Skeletal muscle tissue (tissue), 4 donors: ENCODE measurements around the gene PALLD. TPM values are rescaled to one million over a fixed set of nuclear protein-coding genes. Genes with fewer than 3 reads are reported as not detected.
A peak's percentile ranks its signal among the peaks of the same experiment; 100 is the strongest.

Experiments used
- H3K27ac ChIP-seq: one replicate; pipeline ENCODE4 v1.7.0; 2013; ENCODE audit warnings: mild to moderate bottlenecking, low read depth, low read length, inconsistent platforms
- H3K27me3 ChIP-seq, 3 donors: one replicate each; pipeline ENCODE4 v1.7.0; 2013; ENCODE audit warnings: low read length in 3 of 3; ENCODE audit not compliant: control insufficient read depth in 3 of 3, insufficient read depth in 3 of 3
- H3K36me3 ChIP-seq, 3 donors: one replicate each; pipeline ENCODE4 v1.7.0; 2013; ENCODE audit warnings: low read length in 3 of 3; ENCODE audit not compliant: control insufficient read depth in 3 of 3, insufficient read depth in 3 of 3
- H3K4me1 ChIP-seq, 3 donors: one replicate each; pipeline ENCODE4 v1.7.0; 2013; ENCODE audit warnings: low read length in 3 of 3, mild to moderate bottlenecking in 3 of 3; ENCODE audit not compliant: control insufficient read depth in 3 of 3, insufficient read depth in 3 of 3
- H3K4me3 ChIP-seq, 3 donors: one replicate each; pipeline ENCODE4 v1.7.0; 2013; ENCODE audit warnings: low read length in 3 of 3
- H3K9ac ChIP-seq, 3 donors: one replicate each; pipeline ENCODE4 v1.7.0; 2013; ENCODE audit warnings: low read length in 3 of 3, mild to moderate bottlenecking in 3 of 3, moderate library complexity in 2 of 3, low read depth in 1 of 3
- H3K9me3 ChIP-seq, 3 donors: one replicate each; pipeline ENCODE4 v1.7.0; 2013; ENCODE audit warnings: low read length in 3 of 3; ENCODE audit not compliant: control insufficient read depth in 3 of 3
- total RNA-seq: library from RNA; depleted of rRNA; stranded (reverse); fragments of >200 nt; gene quantifications from one replicate; pipeline ENCODE4 v1.2.3, GENCODE V29; 2014
- donor health status: Osteomylitis.

The PALLD gene
- total RNA-seq, 1 donor from 2014 or later, result 140 TPM

GRCh38 chr4:168751263-168752225, 254.7 kb downstream of the PALLD start:
- Histone ChIP-seq H3K9me3 (no peaks in the 10 kb centered on the region), H3K9ac (no peak overlapping the region), H3K27me3 (no peaks in the 10 kb centered on the region), H3K27ac (peak overlapping the region; percentile 14), H3K36me3 (no peaks in the 10 kb centered on the region), H3K4me3 (no peak overlapping the region), H3K4me1 (peaks cover 4 to 5% (median 5%) of the 10 kb centered on the region in 3 donors)

GRCh38 chr4:168755598-168756477, 259.0 kb downstream of the PALLD start:
- Histone ChIP-seq H3K4me3 (no peak overlapping the region), H3K9ac (no peak overlapping the region), H3K9me3 (no peaks in the 10 kb centered on the region), H3K4me1 (peaks cover 4 to 17% (median 10%) of the 10 kb centered on the region in 3 donors), H3K36me3 (no peaks in the 10 kb centered on the region), H3K27ac (no peak overlapping the region), H3K27me3 (no peaks in the 10 kb centered on the region)

- H3K36me3 ChIP-seq, result no peaks in the 10 kb centered on the region
Observed at GRCh38 chr4:168757500-168757899, 260.6 kb downstream of the PALLD start.

GRCh38 chr4:168758351-168758876, 261.6 kb downstream of the PALLD start:
- H3K4me3 ChIP-seq, result no peak overlapping the region
- peak overlapping the region; percentile 31 for H3K27ac ChIP-seq

More at GRCh38 chr4:168757500-168757899, 260.6 kb downstream of the PALLD start:
- Histone ChIP-seq H3K4me1 (peaks cover 0 to 12% (median 4%) of the 10 kb centered on the region in 3 donors), H3K27me3 (no peaks in the 10 kb centered on the region), H3K9me3 (no peaks in the 10 kb centered on the region), H3K9ac (no peak overlapping the region), H3K27ac (peak overlapping the region; percentile 31), H3K4me3 (no peak overlapping the region)

GRCh38 chr4:168759321-168759720, 262.5 kb downstream of the PALLD start:
- Histone ChIP-seq H3K9ac (no peak overlapping the region), H3K27me3 (no peaks in the 10 kb centered on the region), H3K4me3 (no peak overlapping the region), H3K36me3 (no peaks in the 10 kb centered on the region), H3K27ac (no peak overlapping the region), H3K9me3 (no peaks in the 10 kb centered on the region), H3K4me1 (peaks cover 0 to 12% (median 4%) of the 10 kb centered on the region in 3 donors)

More at GRCh38 chr4:168758351-168758876, 261.6 kb downstream of the PALLD start:
- Histone ChIP-seq H3K4me1 (peaks cover 0 to 12% (median 4%) of the 10 kb centered on the region in 3 donors), H3K36me3 (no peaks in the 10 kb centered on the region), H3K9me3 (no peaks in the 10 kb centered on the region), H3K27me3 (no peaks in the 10 kb centered on the region), H3K9ac (no peak overlapping the region)

GRCh38 chr4:168759959-168760527, 263.2 kb downstream of the PALLD start:
- Histone ChIP-seq H3K9me3 (no peaks in the 10 kb centered on the region), H3K4me1 (peaks cover 0 to 12% (median 6%) of the 10 kb centered on the region in 3 donors), H3K27me3 (no peaks in the 10 kb centered on the region), H3K4me3 (no peak overlapping the region), H3K9ac (no peak overlapping the region), H3K36me3 (no peaks in the 10 kb centered on the region), H3K27ac (peak overlapping the region; percentile 43)

GRCh38 chr4:168761066-168761465, 264.2 kb downstream of the PALLD start:
- H3K9ac ChIP-seq, result no peak overlapping the region
- no peaks in the 10 kb centered on the region for H3K36me3 ChIP-seq
- H3K27me3 ChIP-seq, result no peaks in the 10 kb centered on the region
- no peaks in the 10 kb centered on the region for H3K9me3 ChIP-seq
- H3K4me1 ChIP-seq, result peaks cover 5 to 22% (median 12%) of the 10 kb centered on the region in 3 donors
- H3K27ac ChIP-seq, result peak overlapping the region; percentile 43
- H3K4me3 ChIP-seq, result no peak overlapping the region

- peaks cover 10 to 23% (median 13%) of the 10 kb centered on the region in 3 donors for H3K4me1 ChIP-seq
- H3K36me3 ChIP-seq, result no peaks in the 10 kb centered on the region
- no peak overlapping the region for H3K27ac ChIP-seq
- H3K27me3 ChIP-seq, result no peaks in the 10 kb centered on the region
- no peaks in the 10 kb centered on the region for H3K9me3 ChIP-seq
- no peak overlapping the region for H3K4me3 ChIP-seq
- no peak overlapping the region for H3K9ac ChIP-seq
Observed at GRCh38 chr4:168765322-168765721, 268.5 kb downstream of the PALLD start.

- H3K9me3 ChIP-seq, result no peaks in the 10 kb centered on the region
- H3K36me3 ChIP-seq, result no peaks in the 10 kb centered on the region
- peak overlapping the region; percentile 50 for H3K27ac ChIP-seq
- H3K9ac ChIP-seq, result no peak overlapping the region
- no peak overlapping the region for H3K4me3 ChIP-seq
- peaks cover 10 to 23% (median 13%) of the 10 kb centered on the region in 3 donors for H3K4me1 ChIP-seq
- H3K27me3 ChIP-seq, result no peaks in the 10 kb centered on the region
Observed at GRCh38 chr4:168765726-168766125, 268.9 kb downstream of the PALLD start.
